ENCODE results near the gene RTKN. TPM values are rescaled to one million over a fixed set of nuclear protein-coding genes. Genes with fewer than 3 reads are reported as not detected.

The RTKN gene
- total and polyA plus RNA-seq, 2 of the 13 experiments (the other 11 are each of a cell fraction or from before 2014, with no cell fraction given): 159 to 166 TPM

- TF ChIP-seq FOXC1 (CRISPR knock-in tag; IDR thresholded peaks at IDR 0.05; ENCODE audit: borderline replicate concordance) (no peak), HOXA5 (CRISPR knock-in tag; IDR thresholded peaks at IDR 0.05) (no peak; the same call in 1 of the 2 replicates), CEBPB (IDR thresholded peaks at IDR 0.05; ENCODE audit: borderline replicate concordance, low read depth, low read length) (no peak), ZBTB2 (CRISPR knock-in tag; IDR thresholded peaks at IDR 0.05; ENCODE audit: low read depth) (no peak), THRA (CRISPR knock-in tag; IDR thresholded peaks at IDR 0.05; ENCODE audit: borderline replicate concordance) (no peak), ZMYM4 (CRISPR knock-in tag; IDR thresholded peaks at IDR 0.05) (no peak), SOX6 (IDR thresholded peaks at IDR 0.05) (no peak), SOX6 (CRISPR knock-in tag; IDR thresholded peaks at IDR 0.05) (no peak; the same call in 1 of the 2 replicates), ZBTB37 (CRISPR knock-in tag; IDR thresholded peaks at IDR 0.05) (no peak), TOE1 (CRISPR knock-in tag; IDR thresholded peaks at IDR 0.05) (no peak; the same call in 1 of the 2 replicates), TBP (CRISPR knock-in tag; IDR thresholded peaks at IDR 0.05) (0 out of 2 replicates have a peak, but pooled peaks have one; percentile 22), HNRNPUL1 (IDR thresholded peaks at IDR 0.05; ENCODE audit: low read depth, low read length) (no peak), PITX1 (CRISPR knock-in tag; IDR thresholded peaks at IDR 0.05) (no peak; the same call in none of the 2 replicates), MXD3 (CRISPR knock-in tag; IDR thresholded peaks at IDR 0.05) (no peak), ZNF776 (CRISPR knock-in tag; IDR thresholded peaks at IDR 0.05) (peak; percentile 73; the same call in 1 of the 2 replicates), KDM6A (CRISPR knock-in tag; IDR thresholded peaks at IDR 0.05; ENCODE audit: low read depth) (no peak), RXRA (CRISPR knock-in tag; IDR thresholded peaks at IDR 0.05) (peak; percentile 13; the same call in 1 of the 2 replicates), CSRNP1 (CRISPR knock-in tag; IDR thresholded peaks at IDR 0.05) (no peak; the same call in 1 of the 2 replicates), NCOR1 (IDR thresholded peaks at IDR 0.05; ENCODE audit: borderline replicate concordance, low read length) (no peak), ZNF331 (CRISPR knock-in tag; IDR thresholded peaks at IDR 0.05) (no peak), ZFY (CRISPR knock-in tag; IDR thresholded peaks at IDR 0.05) (peak; percentile 91), ZMYM3 (CRISPR knock-in tag; IDR thresholded peaks at IDR 0.05) (no peak), NR2C2 (CRISPR knock-in tag; IDR thresholded peaks at IDR 0.05; ENCODE audit: borderline replicate concordance) (no peak), NCOA1 (CRISPR knock-in tag; IDR thresholded peaks at IDR 0.05) (no peak)
Measured at GRCh38 chr2:74481961-74482800, 40.4 kb upstream of the RTKN start (continued).
